B cell (primary cell): ENCODE data around the gene XIRP2. TPM values are rescaled to one million over a fixed set of nuclear protein-coding genes. Genes with fewer than 3 reads are reported as not detected.

Experiments
- ATAC-seq: fragments of 200-7000 bp; cut with Tn5 transposase; one replicate; pipeline ENCODE4 v1.10.0; 2021; ENCODE audit warnings: low read depth, mild to moderate bottlenecking, moderate number of reproducible peaks, moderate library complexity
- CTCF ChIA-PET: fragments of 350-600 bp; sonication (Branson Sonifier 250); formaldehyde crosslinking; loops from one replicate; lab custom pipeline; 2021; ENCODE audit warnings: antibody characterized with exemption, inconsistent platforms; lab: Charles Lee
- POLR2A ChIA-PET: fragments of 350-600 bp; sonication (Branson Sonifier 250); formaldehyde crosslinking; loops from one replicate; lab custom pipeline; 2021; ENCODE audit warnings: antibody characterized with exemption; lab: Charles Lee
- DNase-seq: peaks from one replicate; pipeline ENCODE4 v3.0.0; 2013
- H2AFZ ChIP-seq: 2 replicates; pipeline ENCODE4 v1.6.1; 2012; ENCODE audit warnings: mild to moderate bottlenecking, low read depth, low read length; ENCODE audit not compliant: insufficient read depth, poor library complexity, severe bottlenecking
- H3K27ac ChIP-seq, 2 donors: 1 replicate in 1 of 2; 2 replicates in 1 of 2; pipeline ENCODE4 v1.5.1; 2012 to 2013; ENCODE audit warnings: low read length in 2 of 2, mild to moderate bottlenecking in 2 of 2, moderate library complexity in 1 of 2
- H3K27me3 ChIP-seq, 4 experiments: fragments of 200-600 bp in 1 of 4; sonication (generic) in 1 of 4; replicated peaks in 1 of 4; 1 replicate in 2 of 4; 2 replicates in 2 of 4; pipeline versions ENCODE4 v1.6.1 to v1.7.0; 2013 to 2016; ENCODE audit warnings: low read length in 3 of 4, mild to moderate bottlenecking in 2 of 4, mixed read lengths in 1 of 4, moderate library complexity in 1 of 4; ENCODE audit not compliant: insufficient read depth in 4 of 4, control insufficient read depth in 3 of 4; ENCODE audit errors: control extremely low read depth in 1 of 4
- H3K36me3 ChIP-seq, 2 experiments: replicated peaks in 1 of 2; 1 replicate in 1 of 2; 2 replicates in 1 of 2; pipeline versions ENCODE4 v1.6.1 to v1.7.1; 2013; ENCODE audit warnings: low read length in 1 of 2; ENCODE audit not compliant: insufficient read depth in 2 of 2, control insufficient read depth in 1 of 2; ENCODE audit errors: control extremely low read depth in 1 of 2, extremely low read depth in 1 of 2
- H3K4me1 ChIP-seq, 2 donors: fragments of 200-600 bp in 1 of 2; sonication (generic) in 1 of 2; 1 replicate in 1 of 2; 2 replicates in 1 of 2; pipeline versions ENCODE4 v1.5.1 to v1.6.1; 2013 to 2017; ENCODE audit warnings: low read length in 2 of 2; ENCODE audit not compliant: control insufficient read depth in 2 of 2, insufficient read depth in 2 of 2
- H3K4me2 ChIP-seq: replicated peaks from 2 replicates; pipeline ENCODE3; 2012; ENCODE audit warnings: mild to moderate bottlenecking, low read depth, low read length; ENCODE audit not compliant: poor library complexity, severe bottlenecking
- H3K4me3 ChIP-seq, 5 experiments: fragments of 200-600 bp in 1 of 5; sonication (generic) in 1 of 5; 1 replicate in 3 of 5; 2 replicates in 2 of 5; pipeline versions ENCODE4 v1.5.1 to v1.7.0; 2011 to 2016; ENCODE audit warnings: low read length in 4 of 5, mild to moderate bottlenecking in 4 of 5, low read depth in 2 of 5, control low read depth in 1 of 5, moderate library complexity in 1 of 5; ENCODE audit not compliant: insufficient read depth in 1 of 5; ENCODE audit errors: control extremely low read depth in 1 of 5, extremely low read depth in 1 of 5
- H3K79me2 ChIP-seq: fragments of 200-600 bp; sonication (generic); one replicate; pipeline ENCODE4 v1.6.0; 2016; ENCODE audit warnings: low read length; ENCODE audit not compliant: control insufficient read depth, insufficient read depth
- H3K9ac ChIP-seq: fragments of 200-600 bp; sonication (generic); 2 replicates; pipeline ENCODE4 v1.6.1; 2017; ENCODE audit warnings: mild to moderate bottlenecking, low read length, moderate library complexity
- H3K9me3 ChIP-seq, 3 donors: one replicate each; pipeline versions ENCODE4 v1.6.1 to v1.7.1; 2013; ENCODE audit warnings: low read length in 2 of 3; ENCODE audit not compliant: control insufficient read depth in 2 of 3, insufficient read depth in 1 of 3; ENCODE audit errors: control extremely low read depth in 1 of 3
- H4K20me1 ChIP-seq: 2 replicates; pipeline ENCODE4 v1.6.0; 2012; ENCODE audit warnings: mild to moderate bottlenecking, low read length; ENCODE audit not compliant: insufficient read depth, control insufficient read depth, poor library complexity, severe bottlenecking
- H3K27ac Mint-ChIP-seq: one replicate; pipeline ENCODE4 v1.8.0; 2021; ENCODE audit warnings: mixed read lengths
- H3K27me3 Mint-ChIP-seq: one replicate; pipeline ENCODE4 v1.8.0; 2021; ENCODE audit warnings: mixed read lengths
- H3K4me1 Mint-ChIP-seq: one replicate; pipeline ENCODE4 v1.8.0; 2021; ENCODE audit warnings: mixed read lengths
- H3K4me3 Mint-ChIP-seq: one replicate; pipeline ENCODE4 v1.8.0; 2021; ENCODE audit warnings: mixed read lengths
- H3K9me3 Mint-ChIP-seq: one replicate; pipeline ENCODE4 v1.8.0; 2022; ENCODE audit warnings: mixed read lengths; ENCODE audit not compliant: insufficient read depth
- CTCF ChIP-seq: fragments of 200-600 bp; IDR thresholded peaks from one replicate; pipeline ENCODE4 v1.8.0; 2022; ENCODE audit warnings: antibody characterized with exemption, mild to moderate bottlenecking
- EZH2 ChIP-seq: IDR thresholded peaks from 2 replicates; pipeline ENCODE4 v1.6.1; 2012; ENCODE audit warnings: borderline replicate concordance, low read depth, mild to moderate bottlenecking, moderate library complexity, low read length; ENCODE audit not compliant: insufficient read depth, poor library complexity, severe bottlenecking
- WGBS: methylation state at CpG from one replicate; pipeline ENCODE4 v1.1.5; 2013; ENCODE audit warnings: missing lambda C conversion rate; ENCODE audit not compliant: insufficient coverage; 5-methylcytosine and 5-hydroxymethylcytosine counted together
- intact Hi-C: fragments of 100-400 bp; cut with micrococcal nuclease; formaldehyde crosslinking; loops from one replicate; pipeline ENCODE4 v1.10.0; 2022
- polyA plus RNA-seq: library from polyadenylated mRNA; depleted of rRNA; stranded (reverse); fragments of >200 nt; gene quantifications from 2 replicates; pipeline ENCODE4 v1.2.3, GENCODE V29; 2012
- total RNA-seq, 2 donors: library from RNA; stranded (reverse); fragments of 120-200 nt in 1 of 2; gene quantifications; 1 replicate in 1 of 2; 2 replicates in 1 of 2; pipeline versions ENCODE4 v1.2.3 to v1.2.4, GENCODE V29; 2013 to 2022

Gene XIRP2
- total and polyA plus RNA-seq, 2 donors (not counting 1 experiment from before 2014, with no cell fraction given), result not detected

- no peak for ATAC-seq
Measured at GRCh38 chr2:166957686-166958085, 69.4 kb downstream of the XIRP2 start.

GRCh38 chr2:166958986-166959481 is 70.8 kb downstream of the XIRP2 start:
- Histone ChIP-seq H3K4me1 (no peaks in the 10 kb centered on the region), H3K79me2 (no peaks in the 10 kb centered on the region), H4K20me1 (no peaks in the 10 kb centered on the region), H3K27ac (no peak overlapping the region), H3K36me3 (no peaks in the 10 kb centered on the region), H3K9ac (no peak overlapping the region), H3K4me2 (no peak overlapping the region), H3K9me3 (peaks cover 0 to under 1% (median 0%) of the 10 kb centered on the region in 3 donors), H3K27me3 (no peaks in the 10 kb centered on the region), H3K4me3 (no peak overlapping the region), H2AFZ (no peak overlapping the region)
- CTCF ChIA-PET, result no interaction called here
- Mint-ChIP-seq H3K4me3 (no peak overlapping the region), H3K27ac (no peak overlapping the region), H3K27me3 (no peaks in the 10 kb centered on the region), H3K4me1 (no peaks in the 10 kb centered on the region), H3K9me3 (no peaks in the 10 kb centered on the region)
- POLR2A ChIA-PET, result no interaction called here
- ATAC-seq, result no peak
- DNase-seq, result no peak
- no peak for TF ChIP-seq CTCF
- no peak for TF ChIP-seq EZH2
- intact Hi-C loops, result no loop called here
- 67% methylated on average over 1 of the region's 4 CpGs for WGBS

More at GRCh38 chr2:166957686-166958085, 69.4 kb downstream of the XIRP2 start:
- no peak overlapping the region for H3K4me2 ChIP-seq
- no CpG with 5 or more reads among the region's 3 CpGs for WGBS
- intact Hi-C loops, result no loop called here
- no peaks in the 10 kb centered on the region for H3K36me3 ChIP-seq
- H3K27me3 ChIP-seq, result no peaks in the 10 kb centered on the region
- H4K20me1 ChIP-seq, result no peaks in the 10 kb centered on the region
- no peak overlapping the region for H3K4me3 Mint-ChIP-seq
- H3K4me3 ChIP-seq, result no peak overlapping the region
- H2AFZ ChIP-seq, result no peak overlapping the region
- H3K27me3 Mint-ChIP-seq, result no peaks in the 10 kb centered on the region
- H3K9me3 Mint-ChIP-seq, result no peaks in the 10 kb centered on the region
- no peaks in the 10 kb centered on the region for H3K4me1 ChIP-seq
- no peak overlapping the region for H3K27ac ChIP-seq
- no peak overlapping the region for H3K27ac Mint-ChIP-seq
- no peak overlapping the region for H3K9ac ChIP-seq
- ChIA-PET CTCF (no interaction called here), POLR2A (no interaction called here)
- H3K79me2 ChIP-seq, result no peaks in the 10 kb centered on the region
- no peaks in the 10 kb centered on the region for H3K4me1 Mint-ChIP-seq
- peaks cover 0 to 2% (median 0%) of the 10 kb centered on the region in 3 donors for H3K9me3 ChIP-seq
- no peak for DNase-seq
- TF ChIP-seq CTCF (no peak), EZH2 (no peak)
